GM21717 (cell line): ENCODE results near the gene PARP4.
"Not testable (repeated sequence)": the region's sequence is repeated elsewhere in the genome, so short reads cannot be mapped to it uniquely, and the experiment has no call there.

Source experiments
- ATAC-seq: cut with Tn5 transposase; IDR thresholded peaks from one replicate; pipeline ENCODE4 v1.9.1; 2021; ENCODE audit warnings: mild to moderate bottlenecking, moderate library complexity; ENCODE audit not compliant: unreplicated experiment

The PARP4 gene

DNA sequence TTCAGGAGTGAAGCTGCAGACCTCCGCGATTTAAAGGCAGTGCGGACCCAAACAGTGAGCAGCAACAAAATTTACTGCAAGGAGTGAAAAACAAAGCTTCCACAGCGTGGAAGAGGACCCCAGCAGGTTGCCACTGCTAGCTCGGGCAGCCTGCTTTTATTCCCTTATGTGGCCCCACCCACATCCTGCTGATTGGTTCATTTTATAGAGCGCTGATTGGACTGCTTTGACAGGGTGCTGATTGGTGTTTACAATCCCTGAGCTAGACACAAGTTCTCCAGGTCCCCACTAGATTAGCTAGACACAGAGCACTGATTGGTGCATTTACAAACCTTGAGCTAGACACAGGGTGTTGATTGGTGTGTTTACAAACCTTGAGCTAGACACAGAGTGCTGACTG is 6.3 kb downstream of the PARP4 start:
- not testable (repeated sequence) for ATAC-seq

DNA sequence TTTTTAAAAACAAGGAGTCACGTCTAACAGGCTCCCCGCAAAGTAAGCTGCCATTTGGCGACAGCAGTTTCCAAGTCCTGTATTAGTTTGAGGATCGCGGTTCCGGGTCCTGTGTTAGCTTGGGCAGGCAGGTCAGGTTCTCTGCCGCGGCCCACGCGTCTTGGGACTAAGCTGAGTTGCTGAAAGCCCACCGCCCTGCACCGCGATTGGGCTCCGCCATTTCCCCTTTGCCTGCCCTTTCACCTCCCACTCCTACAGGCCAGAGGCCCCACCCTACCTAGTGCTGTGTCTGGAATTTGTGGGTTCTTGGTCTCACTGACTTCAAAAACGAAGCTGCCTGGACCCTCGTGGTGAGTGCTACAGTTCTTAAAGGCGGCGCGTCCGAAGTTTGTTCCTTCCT is 6.8 kb downstream of the PARP4 start:
- no peak for ATAC-seq

DNA sequence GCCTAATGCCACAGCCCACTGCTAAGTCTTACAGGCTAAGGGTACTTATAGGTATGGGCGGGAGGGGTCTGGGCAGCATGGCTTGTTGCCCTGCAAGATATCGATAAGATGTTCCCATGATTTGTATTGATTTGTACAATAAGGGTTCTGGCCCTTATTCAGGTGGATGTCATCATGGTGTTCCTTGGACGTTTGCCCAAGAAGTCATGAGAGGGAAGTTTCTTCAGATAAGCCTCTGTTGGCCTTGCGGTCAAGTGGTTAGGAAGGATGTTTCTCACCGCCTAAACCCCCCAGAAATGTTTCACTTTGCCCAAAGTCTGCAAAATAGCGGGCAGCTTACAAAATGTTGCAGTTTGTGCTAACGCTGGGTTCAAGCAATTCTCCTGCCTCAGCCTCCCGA is 7.3 kb downstream of the PARP4 start:
- ATAC-seq, result no peak

DNA sequence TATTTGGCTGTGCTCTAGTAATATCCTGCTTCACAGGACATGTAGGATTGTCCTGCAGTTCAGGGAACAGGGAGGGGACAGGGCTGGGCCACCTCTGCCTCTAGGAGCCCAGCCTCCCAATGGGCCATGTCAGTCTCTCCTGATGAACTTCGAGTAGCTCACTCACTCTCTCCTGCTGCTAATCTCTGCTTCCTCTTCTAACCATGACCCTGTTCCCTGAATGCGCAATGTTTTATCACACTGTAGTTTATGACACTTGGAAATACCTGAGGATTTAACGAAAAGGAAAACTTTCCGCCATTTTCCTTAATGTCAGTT is 9.2 kb downstream of the PARP4 start:
- ATAC-seq, result no peak

DNA sequence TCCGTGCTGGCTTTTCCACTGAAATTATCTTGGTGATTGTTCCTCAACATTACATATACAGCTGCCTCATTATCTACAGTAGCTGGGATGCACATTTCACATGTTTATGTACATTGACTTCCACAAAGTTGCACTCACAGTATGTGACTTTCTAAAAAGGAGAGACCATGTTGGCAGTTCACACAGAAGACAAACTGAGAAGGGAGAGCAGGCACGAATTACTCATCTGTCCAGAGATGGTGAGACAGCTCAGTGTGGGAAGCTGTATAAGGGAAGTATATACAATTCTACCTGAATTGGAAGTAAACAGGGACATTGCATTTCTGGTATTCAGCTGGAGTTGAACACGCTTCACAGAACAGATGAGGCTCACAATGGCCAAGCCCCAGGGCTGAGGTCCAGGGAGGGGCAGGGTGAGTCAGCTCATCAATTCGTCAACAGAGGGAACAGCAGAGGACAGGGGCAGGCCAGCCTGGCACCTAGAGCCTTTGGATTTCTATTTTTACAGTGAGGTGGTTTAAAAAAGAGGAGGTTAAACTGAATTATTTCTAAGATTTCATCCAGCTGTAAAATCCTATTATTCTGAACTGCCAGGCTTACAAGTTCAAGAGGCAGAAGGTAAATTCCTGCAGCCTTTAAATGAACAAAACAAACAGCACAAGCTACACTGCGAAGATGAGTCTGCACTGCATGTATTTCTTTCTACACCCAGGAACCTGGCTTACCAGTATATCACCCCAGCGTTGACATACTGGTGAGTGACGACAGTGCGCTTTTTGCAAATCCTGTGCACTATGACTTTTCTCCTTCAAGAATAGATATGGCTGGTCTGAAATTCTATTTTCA is 9.8 kb downstream of the PARP4 start:
- no peak for ATAC-seq

DNA sequence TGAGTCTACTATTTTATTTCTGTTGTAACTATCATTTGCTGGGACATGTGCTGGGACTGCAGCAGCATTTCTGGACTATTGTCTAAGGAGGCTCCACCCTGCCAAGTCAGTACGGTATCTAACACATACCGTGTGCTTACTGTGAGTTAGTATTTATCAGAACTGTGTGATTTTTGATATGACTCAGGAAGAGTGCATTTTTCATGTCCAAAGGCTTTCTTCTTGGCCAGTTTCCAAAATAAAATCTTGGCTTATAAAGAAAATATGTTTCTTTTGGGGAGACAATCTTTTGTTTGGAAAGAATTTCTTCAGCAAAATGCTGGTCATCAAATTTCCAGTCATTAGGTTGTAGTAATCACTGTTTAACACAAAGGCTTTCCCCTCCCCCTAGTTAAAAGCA is 11.6 kb downstream of the PARP4 start:
- no peak for ATAC-seq

DNA sequence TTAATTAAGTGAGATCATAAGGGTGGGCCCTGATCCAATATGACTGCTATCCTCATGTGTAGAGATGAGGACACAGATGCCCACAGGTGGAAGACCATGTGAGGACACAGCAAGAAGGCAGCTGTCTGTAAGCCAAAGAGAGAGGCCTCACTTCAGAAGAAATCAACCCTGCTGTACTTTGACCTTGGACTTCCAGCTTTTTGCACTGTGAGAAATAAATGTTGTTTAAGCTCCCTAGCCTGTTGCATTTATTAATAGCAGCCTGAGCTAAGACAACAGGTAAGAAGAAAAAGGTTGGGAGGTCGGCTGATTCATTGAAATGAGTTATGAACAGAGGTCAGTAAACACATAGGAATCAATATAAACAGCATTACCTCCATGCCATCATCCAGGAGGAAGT is 14.8 kb downstream of the PARP4 start:
- ATAC-seq, result no peak

DNA sequence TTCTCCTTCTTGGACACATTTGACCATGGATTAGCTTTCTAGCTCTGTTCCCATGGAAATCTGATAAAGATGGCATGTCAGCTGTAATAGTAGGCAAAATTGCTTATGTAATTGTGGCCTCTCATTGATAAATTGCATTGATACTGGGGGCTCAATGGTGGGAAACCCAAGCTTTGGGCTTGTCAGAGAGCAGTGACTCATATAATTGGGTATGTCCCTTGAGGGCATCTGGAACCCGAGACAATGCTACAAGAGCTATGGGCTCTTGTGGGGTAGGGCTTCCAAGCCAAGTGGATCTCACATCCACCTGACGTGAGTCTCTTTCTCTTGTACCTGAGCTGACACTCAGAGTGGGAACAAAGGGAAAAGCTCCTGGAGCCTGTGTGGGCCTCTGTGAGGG is 16.3 kb downstream of the PARP4 start:
- ATAC-seq, result not testable (repeated sequence)

DNA sequence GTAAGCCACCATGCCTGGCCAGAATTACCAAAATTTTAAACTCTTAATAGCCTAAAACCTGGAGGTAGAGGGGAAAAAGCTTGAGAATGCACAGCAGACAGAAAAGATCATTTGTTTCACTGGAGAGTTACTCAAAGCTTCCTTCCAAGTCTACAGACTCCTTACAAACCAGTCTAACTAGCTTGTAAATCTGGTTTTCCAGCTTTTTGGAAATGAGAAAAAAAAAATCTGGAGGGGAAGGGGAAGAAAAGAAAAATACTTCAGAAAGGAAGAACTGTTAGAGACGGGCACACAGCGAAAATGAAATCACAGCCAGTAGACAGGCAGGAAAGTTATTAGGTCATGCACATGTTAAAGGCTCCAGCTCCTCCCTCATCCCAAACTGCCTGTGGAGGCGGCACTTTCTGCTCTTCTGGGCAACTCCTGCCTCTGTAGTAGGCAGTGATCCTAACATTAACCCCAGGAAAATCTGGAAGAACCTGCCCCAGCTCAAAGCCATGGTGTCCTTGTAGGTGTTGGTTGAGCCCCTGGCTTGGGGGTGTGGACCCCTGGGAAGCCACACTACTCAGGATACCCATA is 17.3 kb downstream of the PARP4 start:
- ATAC-seq, result no peak

DNA sequence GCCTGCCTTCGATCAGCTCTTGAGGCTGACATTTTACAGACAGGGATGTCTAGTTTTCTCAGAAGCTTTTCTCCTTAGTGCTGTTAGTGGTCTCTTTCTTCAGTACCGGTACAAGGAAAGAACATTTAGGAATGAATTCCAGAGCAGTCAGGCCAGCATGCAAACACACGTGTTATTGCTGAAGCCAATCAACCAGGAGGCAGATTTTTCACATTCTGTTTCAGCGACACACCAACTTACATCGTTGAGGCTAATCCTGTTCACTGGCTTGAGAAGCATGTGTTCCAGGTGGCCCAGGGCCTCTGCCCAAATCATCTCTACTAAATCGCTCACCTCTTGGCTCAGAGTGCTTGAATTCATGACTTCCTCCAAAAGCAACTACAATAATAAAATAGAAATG is 19.2 kb downstream of the PARP4 start:
- no peak for ATAC-seq

DNA sequence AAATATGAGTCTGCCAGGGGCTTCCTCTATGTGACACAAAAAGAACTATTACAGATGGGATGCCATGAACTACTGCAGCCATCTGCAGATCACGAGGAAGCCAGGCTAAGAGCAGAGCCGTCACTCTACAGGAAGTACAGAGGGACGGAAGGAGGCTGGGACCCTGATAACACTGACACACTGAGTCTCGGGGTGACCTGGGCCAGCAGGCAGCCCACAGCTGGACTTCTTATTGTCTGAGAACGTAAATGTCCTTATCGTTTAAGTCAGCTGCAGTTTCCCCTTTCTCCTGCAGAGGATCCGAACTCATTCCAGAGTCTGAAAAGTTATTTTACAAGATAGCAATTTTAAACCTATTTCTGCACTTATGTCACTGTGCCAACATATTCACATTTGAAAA is 20.7 kb downstream of the PARP4 start:
- no peak for ATAC-seq

DNA sequence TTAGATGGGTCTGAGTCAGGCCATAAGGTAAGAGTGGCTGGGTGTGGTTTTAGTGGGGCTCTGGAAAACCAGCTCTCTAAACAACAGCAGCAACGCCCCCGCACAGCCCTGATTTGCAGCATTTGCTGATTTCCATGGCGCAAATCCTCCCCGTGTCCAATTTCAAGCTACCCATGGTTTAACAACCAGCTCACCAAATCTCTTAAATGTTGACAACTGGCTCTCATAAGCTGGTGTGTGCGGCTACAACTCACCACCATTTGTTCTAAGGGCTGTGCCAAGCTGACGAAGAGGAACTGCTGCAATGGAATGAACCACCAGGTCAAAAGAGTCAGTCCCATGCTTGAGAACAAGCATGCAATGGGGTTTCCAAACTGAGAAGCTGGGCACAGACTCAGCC is 22.9 kb downstream of the PARP4 start:
- no peak for ATAC-seq

DNA sequence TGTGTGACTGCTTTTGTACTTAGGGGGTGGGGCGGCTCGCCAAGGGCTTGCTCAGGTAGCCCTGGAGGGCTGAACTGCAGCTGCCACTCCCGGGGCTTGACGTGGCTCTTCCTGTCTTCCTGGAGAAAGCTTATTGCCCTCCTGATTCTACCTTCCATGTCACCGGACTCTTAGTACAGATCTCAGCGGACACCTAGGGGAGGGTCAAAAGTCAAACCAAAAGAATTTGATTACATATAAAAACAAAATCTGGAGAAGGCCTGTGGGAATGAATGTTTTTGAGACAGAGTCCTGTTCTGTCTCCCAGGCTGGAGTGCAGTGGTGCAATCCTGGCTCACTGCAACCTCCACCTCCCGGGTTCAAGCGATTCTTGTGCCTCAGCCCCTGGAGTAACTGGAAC is 24.5 kb downstream of the PARP4 start:
- not testable (repeated sequence) for ATAC-seq

DNA sequence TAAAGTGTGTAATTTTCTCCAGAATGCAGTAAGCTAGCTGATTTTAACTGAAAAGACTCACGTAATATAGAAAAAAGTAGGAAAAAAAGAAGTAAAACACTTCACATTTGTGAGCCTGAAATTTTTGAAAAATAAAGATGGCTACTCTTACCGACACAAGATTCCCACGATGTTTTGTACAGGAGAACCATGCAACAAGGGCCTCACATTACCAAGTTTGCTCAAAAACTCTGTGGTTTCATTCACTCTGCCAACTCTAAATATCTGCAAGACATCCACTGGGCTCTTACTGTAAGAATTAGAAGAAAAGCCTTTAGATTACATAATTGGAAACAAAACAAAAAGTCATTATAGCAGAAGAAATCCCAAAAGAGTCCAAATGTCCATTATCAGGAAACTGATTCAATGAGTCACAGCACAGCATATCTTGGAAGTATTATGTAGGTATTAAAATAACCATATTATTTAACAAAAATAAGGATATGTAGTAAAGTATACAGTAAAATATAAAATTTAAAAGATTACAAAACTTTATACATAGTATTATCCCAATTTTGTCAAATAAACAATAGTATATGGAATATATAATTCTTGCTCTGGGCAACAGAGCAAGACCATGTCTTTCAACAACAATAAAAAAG is 26.4 kb downstream of the PARP4 start:
- ATAC-seq, result not testable (repeated sequence)

DNA sequence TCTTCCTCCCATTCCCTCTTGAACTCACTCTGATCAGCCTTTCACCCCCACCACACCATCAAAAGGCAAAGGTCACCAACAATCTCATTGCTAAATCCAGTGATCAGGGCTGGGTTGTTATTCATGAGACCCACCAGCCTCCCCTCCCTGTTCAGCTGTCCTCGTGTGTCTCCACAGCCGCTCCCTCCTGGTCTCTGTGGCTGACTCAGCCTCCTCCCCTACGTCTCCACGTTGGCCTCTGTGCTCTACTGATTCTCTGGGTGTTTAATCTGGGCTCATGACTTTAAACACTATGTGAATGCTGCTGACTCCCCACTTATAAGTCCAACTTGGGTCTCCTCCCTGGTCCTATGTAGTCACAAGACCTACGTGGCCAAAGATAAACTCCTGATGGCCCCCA is 38.9 kb downstream of the PARP4 start:
- ATAC-seq, result no peak

DNA sequence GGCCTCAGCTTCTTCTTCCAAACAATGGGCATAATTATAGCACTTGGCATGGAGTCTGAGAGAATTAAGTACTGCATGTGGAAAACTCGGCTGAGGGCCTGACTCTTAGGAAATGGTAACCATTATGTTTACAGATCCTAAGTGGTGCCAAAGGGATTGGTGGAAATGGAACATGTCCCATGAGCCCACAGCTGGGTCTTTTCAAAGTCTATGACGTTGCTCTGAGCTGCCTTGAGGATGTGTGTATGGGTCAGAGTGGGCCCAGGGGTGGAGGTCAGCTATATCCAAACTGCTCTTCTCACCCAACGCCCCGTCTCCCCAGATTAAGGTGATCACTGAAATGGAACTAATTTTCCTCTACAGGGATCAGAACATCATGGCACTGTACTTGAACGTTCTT is 40.4 kb downstream of the PARP4 start:
- ATAC-seq, result not testable (repeated sequence)

DNA sequence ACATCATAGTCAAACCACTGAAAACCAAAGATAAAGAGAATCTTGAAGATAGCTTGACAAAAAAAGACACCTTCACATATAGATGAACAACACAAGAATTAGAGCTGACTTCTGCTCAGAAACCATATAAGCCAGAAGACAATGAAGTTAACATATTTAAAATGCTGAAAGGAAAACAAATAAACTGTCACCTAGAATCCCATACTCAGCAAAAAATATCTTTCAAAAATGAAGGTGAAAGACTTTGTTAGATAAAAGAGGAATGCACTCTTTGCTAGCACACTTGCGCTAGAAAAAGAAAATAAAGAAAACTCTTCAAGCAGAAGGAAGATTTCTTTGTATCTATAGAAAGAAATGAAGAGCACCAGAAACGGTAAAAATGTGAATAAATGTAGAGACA is 49.5 kb downstream of the PARP4 start:
- no peak for ATAC-seq

DNA sequence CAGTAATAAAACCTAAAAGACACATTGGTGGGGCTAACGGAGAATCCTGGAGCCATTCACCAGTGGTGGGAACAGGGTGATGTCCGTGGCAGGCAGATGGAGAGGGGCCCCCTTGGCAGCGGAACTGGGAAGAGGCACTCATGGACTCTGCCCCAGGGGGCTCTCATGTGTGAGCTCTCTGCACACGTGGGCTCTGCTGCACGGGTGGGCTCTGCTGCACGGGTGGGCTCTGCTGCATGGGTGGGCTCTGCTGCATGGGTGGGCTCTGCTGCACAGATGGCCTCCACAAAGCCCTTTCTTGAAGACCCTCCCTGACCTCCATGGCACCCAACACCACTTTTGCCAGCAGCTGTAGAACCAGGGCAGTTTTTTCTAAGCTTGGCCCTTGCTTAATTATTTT is 52.3 kb downstream of the PARP4 start:
- no peak for ATAC-seq

DNA sequence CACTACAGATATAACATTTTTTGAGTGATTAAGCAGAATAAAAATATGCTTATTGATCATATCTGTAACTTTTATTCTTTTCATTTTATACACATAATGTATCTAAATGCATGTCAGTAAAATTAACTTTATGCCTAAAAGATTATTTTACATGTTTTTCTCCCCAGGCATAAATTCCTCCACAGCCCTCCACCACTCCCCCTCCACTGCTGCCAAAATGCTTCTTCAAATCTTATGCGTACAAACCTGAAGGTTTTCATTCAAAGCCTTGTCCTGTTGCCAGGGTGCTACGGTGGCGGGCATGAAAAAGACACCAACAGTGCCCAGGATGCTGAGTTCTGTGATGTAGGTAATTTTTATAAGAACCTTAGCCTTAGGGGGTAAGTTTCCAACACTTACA is 52.9 kb downstream of the PARP4 start:
- no peak for ATAC-seq

DNA sequence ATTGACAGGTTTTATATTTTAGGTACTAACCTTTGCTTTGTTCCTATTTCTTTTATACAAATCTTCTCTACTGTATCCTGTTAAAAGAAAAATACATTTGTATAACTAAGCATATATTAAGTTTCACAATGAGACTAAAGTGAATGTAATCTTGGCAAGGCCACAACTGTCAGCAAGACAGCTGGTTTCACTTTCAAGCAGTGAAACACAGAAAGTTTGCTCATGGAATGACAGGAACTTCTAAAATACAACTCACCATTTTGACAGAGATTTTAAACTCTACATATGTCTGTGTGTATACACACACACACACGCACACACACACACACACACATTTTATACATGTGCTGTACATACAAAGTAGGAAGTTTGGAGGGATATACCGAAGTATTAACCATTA is 53.3 kb downstream of the PARP4 start:
- no peak for ATAC-seq

DNA sequence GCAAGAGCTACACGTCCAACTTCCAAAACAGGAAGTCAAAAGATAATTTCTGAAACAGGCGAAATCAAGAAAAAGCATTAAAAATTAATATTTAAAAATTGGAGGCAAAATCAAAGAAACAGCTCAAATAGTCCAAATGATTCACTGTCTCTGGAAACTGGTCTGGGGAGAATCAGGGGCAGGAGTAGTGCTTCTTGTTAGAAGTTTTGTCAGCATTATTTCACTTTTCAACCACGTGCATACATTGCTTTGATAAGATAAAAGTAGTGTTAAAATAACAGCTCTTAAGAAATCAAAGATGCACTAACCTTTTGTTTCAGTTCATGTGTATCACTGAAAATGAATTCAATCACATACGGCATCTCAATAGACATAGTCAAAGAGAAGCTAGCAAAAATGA is 53.8 kb downstream of the PARP4 start:
- no peak for ATAC-seq

DNA sequence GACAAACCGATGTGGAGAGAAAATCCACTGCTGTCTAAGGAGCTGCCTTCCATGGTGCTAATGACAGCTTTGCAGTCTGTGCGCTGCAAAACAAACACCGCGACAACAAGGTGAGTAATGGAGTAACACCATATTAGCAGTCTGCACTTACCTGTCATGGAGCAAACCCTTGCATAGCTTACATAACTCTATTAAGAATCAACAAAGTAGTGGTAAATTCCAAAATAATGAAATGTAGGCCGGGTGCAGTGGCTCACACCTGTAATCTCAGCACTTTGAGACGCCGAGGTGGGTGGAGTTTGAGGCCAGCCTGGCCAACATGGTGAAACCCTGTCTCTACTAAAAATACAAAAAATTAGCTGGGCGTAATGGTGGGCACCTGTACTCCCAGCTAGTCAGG is 56.2 kb downstream of the PARP4 start:
- no peak for ATAC-seq
